Glomerular endothelial cell (primary cell): ENCODE results near the gene UPF3A. TPM values are rescaled to one million over a fixed set of nuclear protein-coding genes. Genes with fewer than 3 reads are reported as not detected.
"Not testable (repeated sequence)": the region's sequence is repeated elsewhere in the genome, so short reads cannot be mapped to it uniquely, and the experiment has no call there.

Experiments
- DNase-seq: peaks from one replicate; pipeline ENCODE4 v3.0.0-alpha.2; 2011; ENCODE audit warnings: low read depth, low spot score; ENCODE audit errors: extremely low read depth
- total RNA-seq: library from RNA; depleted of rRNA; stranded (reverse); fragments of >200 nt; gene quantifications from 2 replicates; pipeline ENCODE4 v1.2.3, GENCODE V29; 2015

UPF3A gene
- total RNA-seq, 1 donor from 2014 or later: 38.7 TPM

DNA sequence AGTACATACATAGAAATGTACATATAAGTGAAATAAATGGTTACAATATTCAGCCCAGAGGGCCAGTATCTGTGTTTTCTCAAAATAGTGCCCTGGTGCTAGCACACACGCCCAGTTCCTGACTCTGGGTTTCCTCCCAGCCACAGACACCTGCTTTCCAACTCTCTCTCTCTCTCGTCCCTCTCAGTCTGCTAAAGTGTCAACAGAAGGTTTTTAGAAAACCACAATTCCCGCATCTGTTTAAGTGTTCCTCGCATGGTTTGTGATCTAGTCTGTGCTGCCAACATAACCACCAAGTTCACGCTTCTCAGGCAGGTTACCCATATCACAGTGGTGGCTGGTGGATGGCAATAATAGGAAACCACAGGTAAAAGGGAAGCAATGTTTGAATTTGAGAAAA lies 17.8 kb upstream of the UPF3A start:
- no peak for DNase-seq

GRCh38 chr13:114264313-114264712 lies 17.1 kb upstream of the UPF3A start:
- not testable (repeated sequence) for DNase-seq

- DNase-seq: no peak
Measured at GRCh38 chr13:114264886-114265611, 16.4 kb upstream of the UPF3A start.

- no peak for DNase-seq
Measured at GRCh38 chr13:114266241-114266640, 15.2 kb upstream of the UPF3A start.

GRCh38 chr13:114268344-114269280 lies 12.8 kb upstream of the UPF3A start:
- no peak for DNase-seq

GRCh38 chr13:114269281-114269770 lies 12.1 kb upstream of the UPF3A start:
- DNase-seq: no peak

DNA sequence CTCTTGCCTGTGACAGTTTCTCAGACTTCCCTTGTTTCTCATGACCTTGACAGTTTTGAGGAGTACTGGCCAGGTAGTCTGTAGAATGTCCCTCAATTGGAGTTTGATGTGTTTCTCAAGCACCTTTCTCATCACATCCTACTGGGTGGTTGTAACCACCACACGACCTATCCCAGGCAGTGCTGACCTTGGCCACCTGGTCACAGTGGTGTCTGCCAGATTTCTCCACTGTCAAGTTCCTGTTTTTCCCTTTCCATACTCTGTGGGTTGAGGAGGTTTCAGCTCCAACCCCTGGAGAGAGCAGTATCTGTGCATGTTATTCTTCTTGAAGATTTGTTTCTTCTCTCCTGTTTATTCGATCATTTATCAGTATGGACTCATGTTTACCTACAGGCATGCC lies 8.4 kb upstream of the UPF3A start:
- DNase-seq: no peak

DNA sequence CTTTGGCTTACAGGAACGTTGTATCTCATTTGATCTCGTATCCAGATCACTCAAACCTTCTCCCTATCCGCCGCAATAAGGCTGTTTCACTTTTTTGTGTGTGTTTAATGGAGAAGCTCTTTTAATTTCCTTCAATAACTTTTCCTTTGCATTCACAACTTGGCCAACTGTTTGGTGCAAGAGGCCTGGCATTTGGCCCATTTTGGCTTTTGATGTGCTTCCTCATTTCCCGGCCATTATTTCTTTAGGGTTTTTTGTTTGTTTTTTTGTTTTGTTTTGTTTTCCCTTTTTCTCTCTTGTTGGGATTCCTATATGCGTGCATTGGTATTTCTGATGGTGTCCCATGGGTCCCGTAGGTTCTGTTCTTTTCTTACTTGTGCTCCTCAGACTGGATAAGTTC lies 6.1 kb upstream of the UPF3A start:
- DNase-seq: no peak

DNA sequence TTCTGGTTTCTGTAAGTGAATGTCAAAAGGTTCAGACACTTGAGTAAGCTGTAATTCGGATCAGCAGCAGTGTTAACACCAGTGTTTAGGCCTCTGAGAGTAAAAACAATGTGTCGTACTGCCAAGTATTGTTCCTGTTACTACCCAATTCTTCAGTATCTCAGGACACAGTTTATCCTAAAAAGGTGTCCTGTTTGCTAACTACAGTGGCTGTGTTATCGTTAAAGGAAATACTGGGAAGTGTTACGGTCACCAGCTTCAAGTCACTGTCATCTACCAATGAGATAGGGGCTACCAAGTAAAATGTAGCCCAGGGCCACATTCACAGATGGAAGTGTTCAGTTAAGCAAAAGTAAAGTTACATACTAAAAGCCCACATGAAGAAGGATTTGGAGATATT lies 2.3 kb upstream of the UPF3A start:
- no peak for DNase-seq

DNA sequence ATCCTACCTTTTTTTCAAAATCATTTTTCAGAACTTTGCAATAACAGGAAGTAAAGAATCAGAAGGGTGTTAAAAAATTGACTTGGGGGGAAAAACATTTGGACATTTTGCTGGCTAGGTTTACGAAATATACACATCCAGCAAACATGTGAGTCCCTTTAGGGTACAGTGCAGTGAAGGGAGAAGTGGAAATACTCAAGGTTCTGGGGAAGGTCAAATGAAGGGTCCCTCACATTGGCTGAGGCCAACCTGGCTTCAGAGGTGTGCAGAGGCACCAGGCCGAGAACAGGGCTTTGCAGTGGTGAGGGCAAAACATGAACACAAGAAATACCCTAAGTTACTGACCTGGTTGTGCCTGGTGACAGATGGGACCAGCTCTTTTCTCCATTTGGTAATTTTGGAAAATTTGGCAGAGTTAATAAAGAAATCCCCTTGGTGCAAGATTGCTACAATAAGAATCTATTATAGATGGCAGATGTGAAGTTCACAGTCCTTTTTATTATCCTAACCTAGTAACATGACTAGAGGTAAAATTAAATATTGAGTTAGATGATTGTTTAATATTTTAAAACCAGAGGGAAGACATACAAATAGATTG lies 1.5 kb upstream of the UPF3A start:
- no peak for DNase-seq

GRCh38 chr13:114282041-114282670 lies 755 bp downstream of the UPF3A start:
- DNase-seq: no peak

DNA sequence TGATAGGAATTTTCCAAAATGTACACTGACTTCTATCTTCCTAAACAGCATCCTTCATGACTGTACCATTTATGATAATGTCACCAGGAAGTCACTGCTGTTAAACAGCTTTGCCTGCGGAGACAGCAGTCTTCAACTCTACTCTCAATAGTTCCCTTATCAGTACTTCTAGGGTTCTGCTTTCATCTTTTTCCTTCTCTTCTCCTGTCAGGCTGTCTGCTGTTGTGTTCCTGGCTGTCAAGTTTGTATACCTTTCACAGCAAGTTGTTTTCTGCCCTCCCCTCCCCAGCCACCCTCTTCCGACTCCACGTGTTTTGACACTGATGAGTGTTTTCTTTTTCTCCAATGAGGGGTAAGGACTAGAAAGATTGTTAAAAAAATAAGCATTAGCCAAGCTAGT lies 2.2 kb downstream of the UPF3A start:
- no peak for DNase-seq

- DNase-seq: no peak
Measured at GRCh38 chr13:114284680-114285079, 3.3 kb downstream of the UPF3A start.

GRCh38 chr13:114285166-114285808 lies 3.9 kb downstream of the UPF3A start:
- DNase-seq: no peak

- no peak for DNase-seq
Measured at GRCh38 chr13:114286808-114287207, 5.4 kb downstream of the UPF3A start.

DNA sequence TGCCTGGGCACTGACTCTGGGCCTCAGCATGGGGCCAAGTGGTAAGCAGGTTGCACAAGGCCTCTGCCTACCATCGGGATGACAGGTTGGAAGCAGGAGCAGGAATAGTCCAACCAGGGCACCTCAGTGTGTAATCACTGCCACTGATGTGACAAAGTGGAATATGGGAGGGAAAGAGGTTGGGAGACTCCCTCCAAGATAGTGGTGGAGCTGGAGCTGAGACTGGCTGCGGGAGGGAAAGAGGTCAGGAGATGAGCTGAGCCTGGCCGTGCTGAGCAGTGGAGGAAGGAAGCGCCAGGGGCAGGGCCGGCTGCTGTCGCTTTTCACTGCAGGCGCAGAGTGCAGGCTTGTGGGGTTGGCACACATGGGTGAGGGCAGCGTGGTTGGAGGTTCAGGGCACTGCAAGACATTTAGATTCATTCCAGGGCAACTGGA lies 6.8 kb downstream of the UPF3A start:
- DNase-seq: no peak

GRCh38 chr13:114296448-114296847 lies 15.0 kb downstream of the UPF3A start:
- DNase-seq: no peak

- DNase-seq: no peak
Measured at GRCh38 chr13:114296902-114297301, 15.5 kb downstream of the UPF3A start.

DNA sequence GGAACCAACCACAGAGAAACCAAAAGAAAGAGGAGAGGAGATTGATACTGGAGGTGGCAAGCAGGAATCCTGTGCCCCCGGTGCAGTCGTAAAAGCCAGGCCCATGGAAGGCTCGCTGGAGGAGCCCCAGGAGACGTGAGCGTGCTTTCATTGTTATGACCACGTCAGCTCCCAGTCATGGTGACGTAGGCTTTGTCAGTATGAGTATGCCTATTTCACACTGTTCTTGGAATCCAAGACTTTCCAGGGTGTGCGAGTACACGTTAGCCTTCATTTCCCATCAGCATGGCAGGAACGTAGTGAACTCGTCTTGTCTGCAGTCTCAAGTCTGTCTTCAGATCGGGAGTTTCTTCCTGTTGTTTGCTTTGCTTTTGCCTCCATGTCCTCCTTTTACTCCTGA lies 17.5 kb downstream of the UPF3A start:
- no peak for DNase-seq

GRCh38 chr13:114299604-114300305 lies 18.4 kb downstream of the UPF3A start:
- no peak for DNase-seq
